GM12891 (cell line): ENCODE results near the gene ARHGAP26.

Experiments
- DNase-seq: peaks from one replicate; pipeline ENCODE4 v3.0.0; 2011; ENCODE audit warnings: low spot score; ENCODE audit not compliant: insufficient read length
- FAIRE-seq: peaks from 2 replicates; lab custom pipeline; 2011; peaks lifted over from hg19 to GRCh38; lab: Jason Lieb, UNC
- PAX5 ChIP-seq: IDR thresholded peaks from 2 replicates; pipeline ENCODE4 v1.6.1; 2011; ENCODE audit warnings: low read length, moderate library complexity, mild to moderate bottlenecking; ENCODE audit not compliant: insufficient read depth, severe bottlenecking
- POLR2A ChIP-seq: IDR thresholded peaks from 2 replicates; pipeline ENCODE4 v1.6.1; 2011; ENCODE audit warnings: low read depth, low read length, control low read depth
- POLR2AphosphoS5 ChIP-seq: IDR thresholded peaks from 2 replicates; pipeline ENCODE4 v1.6.1; 2011; ENCODE audit warnings: low read depth, low read length, control low read depth
- POU2F2 ChIP-seq: IDR thresholded peaks from 2 replicates; pipeline ENCODE4 v1.6.1; 2011; ENCODE audit warnings: low read depth, mild to moderate bottlenecking, control low read depth, low read length, moderate library complexity
- SPI1 ChIP-seq: IDR thresholded peaks from 2 replicates; pipeline ENCODE4 v1.6.1; 2011; ENCODE audit warnings: low read depth, low read length, control low read depth
- TAF1 ChIP-seq: IDR thresholded peaks from 2 replicates; pipeline ENCODE4 v1.6.1; 2011; ENCODE audit warnings: low read depth, low read length, control low read depth

The ARHGAP26 gene

DNA sequence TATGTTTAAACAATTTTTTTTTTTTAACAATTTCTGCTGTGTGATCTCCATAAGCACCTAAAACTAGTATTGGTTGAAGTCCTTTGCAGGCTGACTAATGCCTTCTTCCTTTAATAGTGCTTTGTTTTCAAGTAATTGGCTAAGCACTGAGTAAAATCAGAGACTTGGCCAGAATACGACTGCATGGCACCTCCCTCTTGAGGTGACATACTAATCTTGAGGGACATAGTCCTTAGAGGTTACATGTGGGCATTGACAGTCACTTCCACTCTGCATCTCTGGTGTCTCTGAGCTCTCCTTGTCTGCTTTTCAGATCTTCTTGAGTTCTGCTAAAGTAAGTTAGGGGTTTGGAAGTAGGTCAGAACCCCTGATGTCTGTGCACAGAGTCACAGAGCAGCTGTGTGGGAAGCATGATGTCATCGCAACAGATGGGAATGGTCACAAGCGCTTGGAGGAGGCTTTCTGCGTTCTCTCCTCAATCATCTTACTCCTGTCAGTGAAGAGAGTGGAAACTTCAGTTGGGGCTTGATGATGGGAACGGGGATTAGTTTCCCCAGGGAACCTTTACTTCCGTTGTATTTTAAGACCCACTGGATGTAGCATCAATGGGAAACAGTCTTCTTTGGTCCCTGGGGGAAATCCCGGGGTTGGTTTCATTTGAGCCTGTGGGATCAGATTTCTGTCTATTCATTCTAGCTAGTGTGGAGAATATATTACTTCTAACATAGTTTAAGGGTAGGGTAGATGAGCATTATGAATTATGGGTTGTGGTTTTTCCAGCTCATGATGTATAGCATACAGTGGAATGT is 136.9 kb downstream of the ARHGAP26 start:
- TF ChIP-seq SPI1, result no peak
- no peak for TF ChIP-seq TAF1
- no peak for TF ChIP-seq POLR2A
- no peak for TF ChIP-seq POLR2AphosphoS5
- TF ChIP-seq PAX5, result no peak
- no peak for TF ChIP-seq POU2F2

GRCh38 chr5:142908659-142909058 is 138.5 kb downstream of the ARHGAP26 start:
- no peak for FAIRE-seq
- TF ChIP-seq POU2F2, result no peak
- no peak for TF ChIP-seq PAX5
- TF ChIP-seq SPI1, result no peak
- TF ChIP-seq POLR2AphosphoS5, result no peak
- TF ChIP-seq TAF1, result no peak
- no peak for TF ChIP-seq POLR2A

More for the DNA sequence above, 136.9 kb downstream of the ARHGAP26 start:
- FAIRE-seq, result no peak
- no peak for DNase-seq

DNA sequence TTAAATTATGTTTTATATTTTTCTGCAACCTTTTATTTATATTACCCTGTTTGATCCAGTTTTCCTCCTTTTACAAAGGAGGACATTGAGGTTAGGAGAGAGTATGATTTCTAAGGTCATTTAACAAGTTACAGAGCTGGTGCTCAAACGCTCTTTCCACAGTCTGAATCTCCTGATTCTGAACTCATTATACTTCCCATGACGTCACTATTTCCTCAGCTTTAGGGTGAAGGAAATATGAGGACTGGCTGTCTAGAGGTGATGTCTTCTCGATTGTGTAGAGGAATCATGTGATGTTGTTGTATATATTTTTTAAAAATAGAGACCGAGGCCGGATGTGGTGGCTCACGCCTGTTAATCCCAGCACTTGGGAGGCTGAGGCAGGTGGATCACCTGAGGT is 140.0 kb downstream of the ARHGAP26 start:
- DNase-seq (no peak), FAIRE-seq (no peak)
- TF ChIP-seq PAX5 (no peak), POLR2A (no peak), SPI1 (no peak), TAF1 (no peak), POLR2AphosphoS5 (no peak), POU2F2 (no peak)

More at GRCh38 chr5:142908659-142909058, 138.5 kb downstream of the ARHGAP26 start:
- DNase-seq, result no peak

GRCh38 chr5:142911170-142911569 is 141.0 kb downstream of the ARHGAP26 start:
- no peak for DNase-seq
- no peak for FAIRE-seq
- no peak for TF ChIP-seq POLR2A
- TF ChIP-seq POLR2AphosphoS5, result no peak
- no peak for TF ChIP-seq POU2F2
- no peak for TF ChIP-seq PAX5
- no peak for TF ChIP-seq TAF1

DNA sequence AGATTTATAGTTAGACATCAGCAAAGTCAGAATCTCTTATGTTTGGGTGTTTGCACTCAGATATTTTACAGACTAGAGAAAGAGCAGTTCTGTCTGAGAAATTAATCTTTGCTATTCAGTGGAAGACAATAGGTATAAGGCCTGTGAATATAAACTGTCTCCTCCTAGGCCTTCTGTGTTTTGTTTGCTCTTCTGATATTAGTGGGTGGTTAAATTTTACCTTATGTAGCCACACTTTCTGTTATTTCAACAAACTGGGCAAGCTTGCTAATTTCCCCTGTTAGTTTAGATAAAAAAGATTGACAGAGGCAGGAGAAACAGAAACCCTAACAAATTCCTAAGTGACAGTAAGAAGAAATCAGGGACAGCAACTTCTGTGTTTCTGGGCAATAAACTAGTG is 141.6 kb downstream of the ARHGAP26 start:
- TF ChIP-seq POLR2AphosphoS5, result no peak
- TF ChIP-seq TAF1, result no peak
- TF ChIP-seq SPI1, result no peak
- no peak for TF ChIP-seq PAX5
- no peak for TF ChIP-seq POU2F2
- no peak for TF ChIP-seq POLR2A
- DNase-seq, result no peak
- no peak for FAIRE-seq

DNA sequence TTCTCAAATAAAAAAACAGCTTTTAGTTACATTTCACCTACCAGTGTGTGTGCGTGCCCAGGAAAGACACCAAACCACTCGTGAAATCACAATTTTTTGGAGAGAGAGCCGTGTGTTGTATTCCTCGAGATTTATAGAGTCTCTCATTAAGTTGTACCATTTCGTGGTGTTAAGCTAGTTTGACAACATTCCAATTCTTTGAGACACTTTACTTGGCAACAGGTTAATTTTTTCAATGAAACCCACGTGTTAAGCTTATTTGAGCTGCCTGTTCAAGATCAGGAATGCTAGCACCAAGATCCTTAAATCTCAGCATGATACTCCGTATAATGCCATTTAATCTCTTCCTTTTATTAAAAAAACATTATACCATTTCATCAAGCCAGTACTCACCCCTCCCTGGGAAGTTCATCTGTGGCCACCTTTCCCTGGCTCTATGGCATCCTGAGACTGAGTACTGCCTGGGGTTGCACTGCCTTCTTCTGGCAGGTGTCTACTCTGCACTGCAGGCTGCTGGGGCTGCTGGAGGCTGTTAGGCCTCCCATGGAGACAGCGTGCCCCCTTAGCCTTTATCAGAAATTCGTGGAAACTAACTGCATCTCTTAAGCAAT is 143.7 kb downstream of the ARHGAP26 start:
- FAIRE-seq, result no peak
- TF ChIP-seq POLR2A (no peak), PAX5 (no peak), SPI1 (no peak)
- DNase-seq, result no peak

DNA sequence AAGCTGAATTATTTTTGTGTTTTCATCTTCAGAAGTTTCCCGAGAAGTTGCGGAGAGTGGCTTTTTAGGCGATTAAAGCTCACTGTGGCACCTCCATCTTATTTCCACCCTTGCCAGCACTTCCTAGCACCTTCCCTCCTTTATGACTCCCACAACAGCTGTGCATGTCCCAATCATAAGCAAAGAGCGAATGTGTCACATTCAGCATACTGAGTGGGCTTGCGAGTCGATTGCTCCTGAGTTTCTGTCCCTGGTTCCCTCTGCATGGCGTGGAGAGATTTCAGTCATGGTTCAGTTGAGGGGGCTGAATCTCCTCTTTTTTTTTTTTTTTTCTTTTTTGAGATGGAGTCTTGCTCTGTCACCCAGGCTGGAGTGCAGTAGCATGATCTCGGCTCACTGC is 144.9 kb downstream of the ARHGAP26 start:
- peak; percentile 57 for FAIRE-seq
- TF ChIP-seq TAF1 (no peak), SPI1 (no peak), POU2F2 (no peak), POLR2A (no peak), POLR2AphosphoS5 (no peak), PAX5 (no peak)
- DNase-seq, result no peak

DNA sequence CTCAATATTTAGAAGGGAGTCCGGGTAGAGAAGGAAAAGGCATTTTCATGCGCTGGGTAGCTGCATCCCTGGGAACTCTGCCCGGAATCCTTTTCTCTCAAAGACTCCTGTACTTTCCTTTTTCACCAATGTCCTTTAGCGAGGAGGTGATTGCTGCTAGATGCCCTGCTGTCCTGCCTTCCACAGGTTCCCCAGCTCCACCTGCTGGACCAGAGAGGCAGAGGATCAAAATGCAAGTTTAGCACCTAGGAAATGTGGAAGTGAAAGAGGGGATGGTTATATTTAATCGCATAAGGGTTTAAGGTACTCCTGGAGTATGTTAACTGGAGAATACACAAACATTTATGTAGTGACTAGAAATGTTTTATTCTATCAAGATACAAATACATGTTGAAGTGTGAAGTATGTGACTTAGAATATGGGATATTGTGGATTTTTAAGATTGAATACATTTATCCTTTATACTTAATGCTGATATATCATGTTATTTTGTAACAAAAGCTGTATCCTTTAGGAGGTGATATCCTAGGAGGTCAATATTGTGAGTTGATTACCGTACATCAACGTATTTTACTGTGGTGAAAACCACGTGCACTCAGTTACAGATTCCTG is 145.7 kb downstream of the ARHGAP26 start:
- no peak for TF ChIP-seq PAX5
- TF ChIP-seq SPI1, result peak; percentile 93
- DNase-seq (peak; percentile 18), FAIRE-seq (peak; percentile 90)

GRCh38 chr5:142918959-142919635 is 148.9 kb downstream of the ARHGAP26 start:
- TF ChIP-seq POLR2A (no peak), TAF1 (no peak), SPI1 (no peak), PAX5 (no peak), POLR2AphosphoS5 (no peak), POU2F2 (no peak)
- FAIRE-seq (no peak), DNase-seq (no peak)
